TTC549 (cell line): Measurements from ENCODE around the gene HES2.
"Not testable (repeated sequence)": the region's sequence is repeated elsewhere in the genome, so short reads cannot be mapped to it uniquely, and the experiment has no call there.

Experiments
- FAIRE-seq: peaks from 2 replicates; lab custom pipeline; 2012; peaks lifted over from hg19 to GRCh38; lab: Jason Lieb, UNC

The HES2 gene

GRCh38 chr1:6386371-6386949 lies 33.3 kb downstream of the HES2 start:
- no peak for FAIRE-seq

- FAIRE-seq = no peak
Measured at GRCh38 chr1:6385488-6386191, 34.1 kb downstream of the HES2 start.

- FAIRE-seq = no peak
Measured at GRCh38 chr1:6384962-6385361, 34.8 kb downstream of the HES2 start.

GRCh38 chr1:6384135-6384534 lies 35.6 kb downstream of the HES2 start:
- no peak for FAIRE-seq

- no peak for FAIRE-seq
Measured at GRCh38 chr1:6380037-6380436, 39.7 kb downstream of the HES2 start.

GRCh38 chr1:6378096-6378746 lies 41.5 kb downstream of the HES2 start:
- FAIRE-seq = no peak

GRCh38 chr1:6373961-6374720 lies 45.6 kb downstream of the HES2 start:
- no peak for FAIRE-seq

- FAIRE-seq = not testable (repeated sequence)
Measured at GRCh38 chr1:6372236-6372635, 47.5 kb downstream of the HES2 start.

GRCh38 chr1:6370006-6370405 lies 49.7 kb downstream of the HES2 start:
- no peak for FAIRE-seq

GRCh38 chr1:6367381-6368012 lies 52.2 kb downstream of the HES2 start:
- FAIRE-seq = no peak

GRCh38 chr1:6365047-6365446 lies 54.7 kb downstream of the HES2 start:
- no peak for FAIRE-seq

GRCh38 chr1:6363085-6363884 lies 56.4 kb downstream of the HES2 start:
- not testable (repeated sequence) for FAIRE-seq
